ENCODE results near the gene PBX4.

DNA sequence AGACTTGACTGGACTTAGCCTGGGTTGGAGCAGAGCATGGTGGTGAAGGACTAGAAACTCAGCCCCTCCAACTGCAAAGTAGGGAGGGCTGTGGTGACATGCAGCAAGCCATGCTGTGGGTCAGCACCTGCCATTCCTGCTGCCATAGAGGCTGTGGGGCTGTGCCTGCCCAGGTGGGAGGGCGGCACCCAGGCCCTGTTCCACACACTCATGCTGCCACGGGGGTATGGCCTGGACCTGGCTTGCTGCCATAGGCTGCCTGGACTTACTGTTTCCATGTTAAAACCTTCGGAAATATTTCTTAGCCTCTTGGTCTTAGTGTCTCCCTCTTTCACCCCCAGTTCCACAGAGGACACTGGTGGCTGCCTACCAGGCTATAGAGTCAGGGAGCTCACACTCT lies 51.1 kb downstream of the PBX4 start:
- TF ChIP-seq, protein P1, sequence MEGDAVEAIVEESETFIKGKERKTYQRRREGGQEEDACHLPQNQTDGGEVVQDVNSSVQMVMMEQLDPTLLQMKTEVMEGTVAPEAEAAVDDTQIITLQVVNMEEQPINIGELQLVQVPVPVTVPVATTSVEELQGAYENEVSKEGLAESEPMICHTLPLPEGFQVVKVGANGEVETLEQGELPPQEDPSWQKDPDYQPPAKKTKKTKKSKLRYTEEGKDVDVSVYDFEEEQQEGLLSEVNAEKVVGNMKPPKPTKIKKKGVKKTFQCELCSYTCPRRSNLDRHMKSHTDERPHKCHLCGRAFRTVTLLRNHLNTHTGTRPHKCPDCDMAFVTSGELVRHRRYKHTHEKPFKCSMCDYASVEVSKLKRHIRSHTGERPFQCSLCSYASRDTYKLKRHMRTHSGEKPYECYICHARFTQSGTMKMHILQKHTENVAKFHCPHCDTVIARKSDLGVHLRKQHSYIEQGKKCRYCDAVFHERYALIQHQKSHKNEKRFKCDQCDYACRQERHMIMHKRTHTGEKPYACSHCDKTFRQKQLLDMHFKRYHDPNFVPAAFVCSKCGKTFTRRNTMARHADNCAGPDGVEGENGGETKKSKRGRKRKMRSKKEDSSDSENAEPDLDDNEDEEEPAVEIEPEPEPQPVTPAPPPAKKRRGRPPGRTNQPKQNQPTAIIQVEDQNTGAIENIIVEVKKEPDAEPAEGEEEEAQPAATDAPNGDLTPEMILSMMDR (IDR thresholded peaks at IDR 0.05), result no peak
- no peak for TF ChIP-seq POLR2A (IDR thresholded peaks at IDR 0.05)

Data from adrenal gland (tissue), 5 donors.